Neural cell (in vitro differentiated cells): ENCODE results near the gene ACAA1.

Source experiments
- CTCF ChIP-seq: fragments of 450-650 bp; IDR thresholded peaks from 2 replicates; pipeline ENCODE4 v1.5.1; 2014; ENCODE audit warnings: antibody characterized with exemption, mild to moderate bottlenecking, moderate library complexity; ENCODE audit not compliant: poor library complexity, severe bottlenecking
- EP300 ChIP-seq: fragments of 450-650 bp; conservative IDR thresholded peaks from 2 replicates; pipeline ENCODE4 v1.6.1; 2014; ENCODE audit warnings: antibody characterized with exemption, mild to moderate bottlenecking, moderate library complexity; ENCODE audit not compliant: poor library complexity, severe bottlenecking
- EZH2 ChIP-seq: fragments of 200-600, 300-800 bp; shearing (Covaris generic), sonication (generic); IDR thresholded peaks from 2 replicates; pipeline ENCODE4 v1.6.1; 2014; ENCODE audit warnings: antibody characterized with exemption, low read length, borderline replicate concordance, mild to moderate bottlenecking; ENCODE audit not compliant: insufficient read depth, poor library complexity, severe bottlenecking
- MXI1 ChIP-seq: fragments of 450-650 bp; conservative IDR thresholded peaks from 2 replicates; pipeline ENCODE4 v1.6.1; 2014; ENCODE audit warnings: antibody characterized with exemption, mild to moderate bottlenecking; ENCODE audit not compliant: poor library complexity, severe bottlenecking

GRCh38 chr3:38154033-38154494 lies 17.1 kb upstream of the ACAA1 start:
- TF ChIP-seq CTCF (no peak), MXI1 (no peak), EP300 (no peak), EZH2 (no peak)
